Endothelial cell of umbilical vein (primary cell): ENCODE measurements around the gene LAD1. TPM values are rescaled to one million over a fixed set of nuclear protein-coding genes. Genes with fewer than 3 reads are reported as not detected.

Source experiments
- BruUV-seq: library from RNA; stranded (reverse); fragments of 400-500 nt; replicated peaks from 2 replicates; lab custom pipeline; 2021; lab: Mats Ljungman, UMichigan
- CTCF ChIA-PET: fragments of 300-600, 350-600 bp; sonication (Branson Sonifier 250); formaldehyde crosslinking; loops from one replicate; lab custom pipeline; 2021; ENCODE audit warnings: antibody characterized with exemption, inconsistent platforms; lab: Charles Lee
- POLR2A ChIA-PET: fragments of 300-600, 350-600 bp; sonication (Branson Sonifier 250); formaldehyde crosslinking; loops from one replicate; lab custom pipeline; 2021; ENCODE audit warnings: antibody characterized with exemption, inconsistent platforms; lab: Charles Lee
- DNase-seq: peaks from one replicate; pipeline ENCODE4 v3.0.0-alpha.2; 2011; ENCODE audit warnings: low read depth, low spot score
- FAIRE-seq: peaks from 2 replicates; lab custom pipeline; 2011; peaks lifted over from hg19 to GRCh38; lab: Jason Lieb, UNC
- H2AFZ ChIP-seq: 2 replicates; pipeline ENCODE4 v1.6.0; 2012; ENCODE audit warnings: low read depth, low read length, control low read depth, inconsistent platforms
- H3K27ac ChIP-seq: 2 replicates; pipeline ENCODE4 v1.5.1; 2011; ENCODE audit warnings: low read depth, mild to moderate bottlenecking, control low read depth, low read length, moderate library complexity; ENCODE audit not compliant: insufficient read depth
- H3K27me3 ChIP-seq, 2 experiments: 2 replicates each; pipeline versions ENCODE4 v1.6.0 to v1.6.1; 2011; ENCODE audit warnings: low read length in 2 of 2, mixed read lengths in 1 of 2; ENCODE audit not compliant: control insufficient read depth in 2 of 2, insufficient read depth in 2 of 2
- H3K36me3 ChIP-seq, 2 experiments: 2 replicates in 1 of 2; 3 replicates in 1 of 2; pipeline ENCODE4 v1.5.1; 2011; ENCODE audit warnings: low read length in 2 of 2, mild to moderate bottlenecking in 1 of 2, moderate library complexity in 1 of 2; ENCODE audit not compliant: control insufficient read depth in 2 of 2, insufficient read depth in 2 of 2; ENCODE audit errors: extremely low read depth in 1 of 2
- H3K4me1 ChIP-seq: 3 replicates; pipeline ENCODE4 v1.5.1; 2011; ENCODE audit warnings: mild to moderate bottlenecking, low read length; ENCODE audit not compliant: control insufficient read depth, insufficient read depth; ENCODE audit errors: extremely low read depth
- H3K4me2 ChIP-seq: 2 replicates; pipeline ENCODE4 v1.6.1; 2011; ENCODE audit warnings: low read length, control low read depth, mixed read lengths; ENCODE audit not compliant: insufficient read depth
- H3K4me3 ChIP-seq, 3 experiments: fragments of 200-600 bp in 1 of 3; sonication (generic), shearing (Covaris generic) in 1 of 3; replicated peaks in 1 of 3; 2 replicates each; pipeline ENCODE4 v1.5.1; 2011 to 2016; ENCODE audit warnings: control low read depth in 3 of 3, low read length in 3 of 3, mild to moderate bottlenecking in 2 of 3, inconsistent platforms in 1 of 3, low read depth in 1 of 3, moderate library complexity in 1 of 3; ENCODE audit not compliant: insufficient read depth in 1 of 3
- H3K79me2 ChIP-seq: 2 replicates; pipeline ENCODE4 v1.6.0; 2012; ENCODE audit warnings: low read length, inconsistent platforms; ENCODE audit not compliant: control insufficient read depth, insufficient read depth
- H3K9ac ChIP-seq: replicated peaks from 2 replicates; pipeline ENCODE3; 2011; ENCODE audit warnings: low read length, control low read depth; ENCODE audit not compliant: insufficient read depth; ENCODE audit errors: extremely low read depth
- H3K9me1 ChIP-seq: replicated peaks from 3 replicates; pipeline ENCODE4 v1.6.0; 2011; ENCODE audit warnings: mild to moderate bottlenecking, low read length; ENCODE audit not compliant: control insufficient read depth, insufficient read depth; ENCODE audit errors: extremely low read depth
- H3K9me3 ChIP-seq: replicated peaks from 2 replicates; pipeline ENCODE4 v1.5.1; 2012; ENCODE audit warnings: low read length, inconsistent platforms; ENCODE audit not compliant: control insufficient read depth, insufficient read depth
- H4K20me1 ChIP-seq: replicated peaks from 2 replicates; pipeline ENCODE3; 2011; ENCODE audit warnings: mild to moderate bottlenecking, low read length; ENCODE audit not compliant: control insufficient read depth, insufficient read depth; ENCODE audit errors: extremely low read depth
- EZH2 ChIP-seq: IDR thresholded peaks from 2 replicates; pipeline ENCODE4 v1.6.1; 2012; ENCODE audit warnings: borderline replicate concordance, low read depth, mild to moderate bottlenecking, moderate library complexity, low read length, inconsistent platforms; ENCODE audit not compliant: severe bottlenecking
- GATA2 ChIP-seq: IDR thresholded peaks from 2 replicates; pipeline ENCODE4 v1.7.0; 2011; ENCODE audit warnings: low read depth, mild to moderate bottlenecking, moderate library complexity, mixed read lengths, low read length; ENCODE audit not compliant: insufficient read length, insufficient read depth
- JUN ChIP-seq: IDR thresholded peaks from 2 replicates; pipeline ENCODE4 v1.6.1; 2011; ENCODE audit warnings: borderline replicate concordance, low read depth; ENCODE audit not compliant: insufficient read length, insufficient read depth
- POLR2AphosphoS5 ChIP-seq: IDR thresholded peaks from 2 replicates; pipeline ENCODE4 v1.6.1; 2012; ENCODE audit warnings: low read depth, mild to moderate bottlenecking, control low read depth, low read length, moderate library complexity; ENCODE audit not compliant: insufficient read depth
- dilution Hi-C: fragments of 300-500 bp; cut with MboI; formaldehyde crosslinking; loops from one replicate; pipeline ENCODE4 v1.15.0; 2019; ENCODE audit warnings: low sequenced_read_pairs; ENCODE audit not compliant: extremely low pct_ligation_motif_present
- intact Hi-C: fragments of 100-400 bp; cut with micrococcal nuclease; formaldehyde crosslinking; loops from one replicate; pipeline ENCODE4 v1.10.0; 2022
- polyA plus RNA-seq, 4 experiments: library from polyadenylated mRNA; depleted of rRNA in 3 of 4; stranded (reverse) in 3 of 4; unstranded in 1 of 4; fragments of >200 nt; gene quantifications; 2 replicates each; pipeline versions ENCODE4 v1.2.1 to v1.2.3, GENCODE V29; 2011 to 2012; ENCODE audit warnings: missing spikeins in 1 of 4
- total RNA-seq: library from RNA; stranded (reverse); gene quantifications from 2 replicates; pipeline ENCODE4 v1.2.3, GENCODE V29; 2021
- TF ChIP-seq, protein P1 (sequence below), 2 donors: IDR thresholded peaks; 1 replicate in 1 of 2; 2 replicates in 1 of 2; pipeline ENCODE4 v1.5.1; 2011; ENCODE audit warnings: low read length in 2 of 2, mild to moderate bottlenecking in 2 of 2, moderate library complexity in 2 of 2, control low read depth in 1 of 2, inconsistent platforms in 1 of 2, low read depth in 1 of 2; ENCODE audit not compliant: insufficient read depth in 1 of 2; ENCODE audit errors: extremely low read depth in 1 of 2
- TF ChIP-seq, protein P2 (sequence below): IDR thresholded peaks from 2 replicates; pipeline ENCODE4 v1.6.1; 2011; ENCODE audit not compliant: insufficient read depth, insufficient read length

Gene LAD1
- total and polyA plus RNA-seq, 2 donors (not counting 3 experiments of a cell fraction or from before 2014, with no cell fraction given) = not detected

DNA sequence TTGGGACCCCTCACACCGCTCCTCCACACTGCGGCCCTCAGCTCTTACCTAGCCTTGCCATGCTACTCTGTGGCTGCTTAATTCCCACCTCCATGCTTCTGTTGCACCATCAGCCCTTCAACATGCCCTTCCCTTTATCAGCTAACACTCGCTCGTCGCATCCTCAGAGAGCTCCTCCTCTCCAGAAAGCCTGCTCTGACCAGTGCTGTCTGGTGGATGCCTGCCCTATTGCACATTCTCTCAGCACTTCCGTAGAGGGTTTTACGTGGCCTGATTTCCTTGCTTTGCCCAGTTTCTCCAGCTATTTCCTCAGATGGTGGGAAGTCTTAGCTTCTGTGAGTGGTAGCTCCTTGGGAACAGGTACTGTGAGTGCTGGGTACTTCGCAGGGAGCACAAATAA is 10.3 kb upstream of the LAD1 start:
- dilution Hi-C loops = no loop called here
- intact Hi-C loops = no loop called here
- DNase-seq = no peak
- Histone ChIP-seq H3K4me3 (no peak overlapping the region), H3K79me2 (no peaks in the 10 kb centered on the region), H3K9me3 (no peaks in the 10 kb centered on the region), H2AFZ (no peak overlapping the region), H3K27me3 (peaks cover 3 to 6% of the 10 kb centered on the region in 2 experiments), H4K20me1 (no peaks in the 10 kb centered on the region), H3K9me1 (no peaks in the 10 kb centered on the region), H3K36me3 (no peaks in the 10 kb centered on the region), H3K9ac (no peak overlapping the region), H3K4me2 (no peak overlapping the region), H3K27ac (no peak overlapping the region), H3K4me1 (no peaks in the 10 kb centered on the region)
- CTCF ChIA-PET = interaction anchor here (0.9 to 2.0 kb wide), 9 partner anchors 9 to 155 kb away, joined by 3 to 14 read pairs (median 6); no protein-coding TSS in a partner anchor
- POLR2A ChIA-PET = no interaction called here
- no peak for FAIRE-seq
- no TSS peak for BruUV-seq
- TF ChIP-seq, protein P1, sequence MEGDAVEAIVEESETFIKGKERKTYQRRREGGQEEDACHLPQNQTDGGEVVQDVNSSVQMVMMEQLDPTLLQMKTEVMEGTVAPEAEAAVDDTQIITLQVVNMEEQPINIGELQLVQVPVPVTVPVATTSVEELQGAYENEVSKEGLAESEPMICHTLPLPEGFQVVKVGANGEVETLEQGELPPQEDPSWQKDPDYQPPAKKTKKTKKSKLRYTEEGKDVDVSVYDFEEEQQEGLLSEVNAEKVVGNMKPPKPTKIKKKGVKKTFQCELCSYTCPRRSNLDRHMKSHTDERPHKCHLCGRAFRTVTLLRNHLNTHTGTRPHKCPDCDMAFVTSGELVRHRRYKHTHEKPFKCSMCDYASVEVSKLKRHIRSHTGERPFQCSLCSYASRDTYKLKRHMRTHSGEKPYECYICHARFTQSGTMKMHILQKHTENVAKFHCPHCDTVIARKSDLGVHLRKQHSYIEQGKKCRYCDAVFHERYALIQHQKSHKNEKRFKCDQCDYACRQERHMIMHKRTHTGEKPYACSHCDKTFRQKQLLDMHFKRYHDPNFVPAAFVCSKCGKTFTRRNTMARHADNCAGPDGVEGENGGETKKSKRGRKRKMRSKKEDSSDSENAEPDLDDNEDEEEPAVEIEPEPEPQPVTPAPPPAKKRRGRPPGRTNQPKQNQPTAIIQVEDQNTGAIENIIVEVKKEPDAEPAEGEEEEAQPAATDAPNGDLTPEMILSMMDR (IDR thresholded peaks at IDR 0.05; ENCODE audit: extremely low read depth in 1 of 2, insufficient read depth in 1 of 2, low read depth in 1 of 2, low read length in 2 of 2) = no peak
- TF ChIP-seq, protein P2, sequence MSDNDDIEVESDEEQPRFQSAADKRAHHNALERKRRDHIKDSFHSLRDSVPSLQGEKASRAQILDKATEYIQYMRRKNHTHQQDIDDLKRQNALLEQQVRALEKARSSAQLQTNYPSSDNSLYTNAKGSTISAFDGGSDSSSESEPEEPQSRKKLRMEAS = no peak
- TF ChIP-seq JUN (no peak), POLR2AphosphoS5 (no peak), GATA2 (no peak), EZH2 (no peak)
